RWPE2 (cell line): ENCODE data around the gene MED9.

Experiments used
- ATAC-seq: fragments of 200-7000 bp; cut with Tn5 transposase; 3 replicates; pipeline ENCODE4 v1.9.1; 2021; ENCODE audit warnings: low read depth
- DNase-seq: peaks from one replicate; pipeline ENCODE4 v3.0.0-alpha.2; 2020; ENCODE audit warnings: low spot score
- H3K27ac ChIP-seq: fragments of 450-650 bp; 2 replicates; pipeline ENCODE4 v1.5.1; 2017; ENCODE audit warnings: mild to moderate bottlenecking; ENCODE audit not compliant: poor library complexity, severe bottlenecking
- H3K27me3 ChIP-seq: fragments of 250-450 bp; sonication (Bioruptor Pico); 2 replicates; pipeline ENCODE4 v1.5.1; 2021; ENCODE audit warnings: mild to moderate bottlenecking, moderate library complexity; ENCODE audit not compliant: insufficient read depth, poor library complexity, severe bottlenecking
- H3K36me3 ChIP-seq: fragments of 250-450 bp; sonication (Bioruptor Pico); 2 replicates; pipeline ENCODE4 v1.5.1; 2020; ENCODE audit warnings: low read depth, mild to moderate bottlenecking, moderate library complexity
- H3K4me1 ChIP-seq: fragments of 250-450 bp; sonication (Bioruptor Pico); 2 replicates; pipeline ENCODE4 v1.5.1; 2021; ENCODE audit warnings: mild to moderate bottlenecking, moderate library complexity; ENCODE audit not compliant: insufficient read depth, poor library complexity, severe bottlenecking
- H3K4me3 ChIP-seq: fragments of 250-450 bp; sonication (Bioruptor Pico); 2 replicates; pipeline ENCODE4 v1.5.1; 2021; ENCODE audit warnings: mild to moderate bottlenecking, moderate library complexity; ENCODE audit not compliant: severe bottlenecking
- H3K9me3 ChIP-seq: fragments of 250-450 bp; sonication (Bioruptor Pico); 2 replicates; pipeline ENCODE4 v1.5.1; 2021; ENCODE audit warnings: mild to moderate bottlenecking, moderate library complexity; ENCODE audit not compliant: severe bottlenecking
- CTCF ChIP-seq: fragments of 450-650 bp; IDR thresholded peaks from one replicate; pipeline ENCODE4 v1.5.1; 2017; ENCODE audit warnings: mild to moderate bottlenecking, moderate library complexity; ENCODE audit not compliant: poor library complexity, severe bottlenecking

The MED9 gene

GRCh38 chr17:17494499-17494869 is 17.7 kb downstream of the MED9 start:
- no peak overlapping the region for H3K4me3 ChIP-seq
- peaks cover 4% of the 10 kb centered on the region for H3K4me1 ChIP-seq
- TF ChIP-seq CTCF = no peak
- DNase-seq (no peak), ATAC-seq (no peak)
- H3K27me3 ChIP-seq = peaks cover 14% of the 10 kb centered on the region
- no peaks in the 10 kb centered on the region for H3K9me3 ChIP-seq
- H3K27ac ChIP-seq = no peak overlapping the region
- 0 out of 2 replicates have a peak, but pooled peaks cover 6% of the 10 kb centered on the region for H3K36me3 ChIP-seq

- no peak for TF ChIP-seq CTCF
- DNase-seq = peak; percentile 40
- peaks cover 4% of the 10 kb centered on the region for H3K4me1 ChIP-seq
- H3K36me3 ChIP-seq = 0 out of 2 replicates have a peak, but pooled peaks cover 6% of the 10 kb centered on the region
- H3K27me3 ChIP-seq = peaks cover 14% of the 10 kb centered on the region
- no peak for ATAC-seq
- H3K4me3 ChIP-seq = no peak overlapping the region
- no peaks in the 10 kb centered on the region for H3K9me3 ChIP-seq
- no peak overlapping the region for H3K27ac ChIP-seq
Measured at GRCh38 chr17:17494870-17495535, 18.2 kb downstream of the MED9 start.

- TF ChIP-seq CTCF = no peak
- no peak; the same call in 1 of the 3 replicates for ATAC-seq
- Histone ChIP-seq H3K27ac (no peak overlapping the region), H3K4me1 (peaks cover 4% of the 10 kb centered on the region), H3K36me3 (0 out of 2 replicates have a peak, but pooled peaks cover 3% of the 10 kb centered on the region), H3K4me3 (peak overlapping the region; percentile 34), H3K9me3 (no peaks in the 10 kb centered on the region), H3K27me3 (peaks cover 14% of the 10 kb centered on the region)
- peak; percentile 63 for DNase-seq
Measured at GRCh38 chr17:17495536-17496188, 18.9 kb downstream of the MED9 start.

- peak; percentile 96 for TF ChIP-seq CTCF
- Histone ChIP-seq H3K27ac (no peak within 1 kb of the TSS), H3K36me3 (0 out of 2 replicates have a peak, but pooled peaks cover 3% of the 10 kb centered on the region), H3K27me3 (peaks cover 14% of the 10 kb centered on the region), H3K4me1 (peaks cover 4% of the 10 kb centered on the region), H3K4me3 (peak within 1 kb of the TSS; percentile 34), H3K9me3 (no peaks in the 10 kb centered on the region)
- ATAC-seq (peak; percentile 79), DNase-seq (peak; percentile 77)
Measured at GRCh38 chr17:17496189-17497064, 19.6 kb downstream of the MED9 start, which contains the start of gene RASD1. RASD1 (minus strand) TSS chr17:17496395; CDS start chr17:17496181, 214 bp downstream.
